Measurements from ENCODE around the gene ADAMTS13. TPM values are rescaled to one million over a fixed set of nuclear protein-coding genes. Genes with fewer than 3 reads are reported as not detected.

The ADAMTS13 gene
- total RNA-seq, 3 donors from 2014 or later (not counting 1 experiment from before 2014, with no cell fraction given): 2.3 to 3.0 (median 2.8) TPM

GRCh38 chr9:133484671-133485437 lies 62.7 kb downstream of the ADAMTS13 start:
- intact Hi-C loops (cut with micrococcal nuclease): no loop called here
- H3K4me3 ChIP-seq (ENCODE audit: low read length): no peak overlapping the region
- H3K27me3 ChIP-seq (ENCODE audit: control insufficient read depth, insufficient read depth, low read length): no peaks in the 10 kb centered on the region
- TF ChIP-seq CTCF (IDR thresholded peaks at IDR 0.05): no peak
- no peaks in the 10 kb centered on the region for H3K36me3 ChIP-seq (ENCODE audit: control insufficient read depth, insufficient read depth, low read length)
- H3K4me3 Mint-ChIP-seq: no peak overlapping the region
- WGBS (ENCODE audit: insufficient coverage): 87% methylated on average over 22 of the region's 22 CpGs
- H3K27ac Mint-ChIP-seq: no peak overlapping the region
- H3K36me3 Mint-ChIP-seq: no peaks in the 10 kb centered on the region
- peaks cover 8% of the 10 kb centered on the region for H3K4me1 ChIP-seq (ENCODE audit: control insufficient read depth, insufficient read depth, low read length)
- no peaks in the 10 kb centered on the region for H3K9me3 Mint-ChIP-seq
- ATAC-seq (no peak), DNase-seq (no peak)
- peaks cover 2 to 7% of the 10 kb centered on the region in 2 donors for H3K4me1 Mint-ChIP-seq
- no peak overlapping the region for H3K27ac ChIP-seq (ENCODE audit: low read length)
- no peaks in the 10 kb centered on the region for H3K9me3 ChIP-seq (ENCODE audit: control insufficient read depth, insufficient read depth, low read length)
- H3K27me3 Mint-ChIP-seq (ENCODE audit: low read depth in 2 of 2): peaks cover 3 to 7% of the 10 kb centered on the region in 2 donors

- DNase-seq (no peak), ATAC-seq (peak in 2 of 3 donors; percentile 46 to 57)
- H3K27ac ChIP-seq (ENCODE audit: low read length): no peak overlapping the region
- no peak overlapping the region for H3K27ac Mint-ChIP-seq
- H3K4me1 Mint-ChIP-seq: peaks cover 0 to 4% of the 10 kb centered on the region in 2 donors
- no peaks in the 10 kb centered on the region for H3K9me3 Mint-ChIP-seq
- no peaks in the 10 kb centered on the region for H3K36me3 ChIP-seq (ENCODE audit: control insufficient read depth, insufficient read depth, low read length)
- no peaks in the 10 kb centered on the region for H3K9me3 ChIP-seq (ENCODE audit: control insufficient read depth, insufficient read depth, low read length)
- H3K4me3 Mint-ChIP-seq: peak overlapping the region; percentile 37
- peaks cover 6% of the 10 kb centered on the region for H3K4me1 ChIP-seq (ENCODE audit: control insufficient read depth, insufficient read depth, low read length)
- WGBS (ENCODE audit: insufficient coverage): 55% methylated on average over 25 of the region's 25 CpGs
- no peaks in the 10 kb centered on the region for H3K27me3 ChIP-seq (ENCODE audit: control insufficient read depth, insufficient read depth, low read length)
- peaks cover 3 to 7% of the 10 kb centered on the region in 2 donors for H3K27me3 Mint-ChIP-seq (ENCODE audit: low read depth in 2 of 2)
- H3K36me3 Mint-ChIP-seq: no peaks in the 10 kb centered on the region
- intact Hi-C loops (cut with micrococcal nuclease): loop anchor here (1.0 kb wide), 2 partner anchors 79 to 299 kb away; no protein-coding TSS in a partner anchor
- TF ChIP-seq CTCF (IDR thresholded peaks at IDR 0.05): no peak
- H3K4me3 ChIP-seq (ENCODE audit: low read length): no peak overlapping the region
Measured at GRCh38 chr9:133485531-133486260, 63.5 kb downstream of the ADAMTS13 start.

GRCh38 chr9:133487331-133487725 lies 65.2 kb downstream of the ADAMTS13 start:
- H3K4me1 Mint-ChIP-seq: peaks cover 0 to 4% of the 10 kb centered on the region in 2 donors
- no peak for ATAC-seq
- Histone ChIP-seq H3K27ac (ENCODE audit: low read length) (no peak overlapping the region), H3K9me3 (ENCODE audit: control insufficient read depth, insufficient read depth, low read length) (no peaks in the 10 kb centered on the region), H3K4me3 (ENCODE audit: low read length) (no peak overlapping the region), H3K4me1 (ENCODE audit: control insufficient read depth, insufficient read depth, low read length) (peaks cover 6% of the 10 kb centered on the region), H3K36me3 (ENCODE audit: control insufficient read depth, insufficient read depth, low read length) (no peaks in the 10 kb centered on the region), H3K27me3 (ENCODE audit: control insufficient read depth, insufficient read depth, low read length) (no peaks in the 10 kb centered on the region)
- no peak overlapping the region for H3K27ac Mint-ChIP-seq
- no peak for TF ChIP-seq CTCF (IDR thresholded peaks at IDR 0.05)
- no peak for DNase-seq
- no peaks in the 10 kb centered on the region for H3K36me3 Mint-ChIP-seq
- intact Hi-C loops (cut with micrococcal nuclease): no loop called here
- WGBS (ENCODE audit: insufficient coverage): 87% methylated on average over 8 of the region's 8 CpGs
- H3K9me3 Mint-ChIP-seq: no peaks in the 10 kb centered on the region
- no peak overlapping the region for H3K4me3 Mint-ChIP-seq
- peaks cover 2 to 7% of the 10 kb centered on the region in 2 donors for H3K27me3 Mint-ChIP-seq (ENCODE audit: low read depth in 2 of 2)

Data from natural killer cell (primary cell).